Neural cell (in vitro differentiated cells): ENCODE measurements around the gene PSD2.

Experiments
- CTCF ChIP-seq: fragments of 450-650 bp; IDR thresholded peaks from 2 replicates; pipeline ENCODE4 v1.5.1; 2014; ENCODE audit warnings: antibody characterized with exemption, mild to moderate bottlenecking, moderate library complexity; ENCODE audit not compliant: poor library complexity, severe bottlenecking
- EZH2 ChIP-seq: fragments of 200-600, 300-800 bp; shearing (Covaris generic), sonication (generic); IDR thresholded peaks from 2 replicates; pipeline ENCODE4 v1.6.1; 2014; ENCODE audit warnings: antibody characterized with exemption, low read length, borderline replicate concordance, mild to moderate bottlenecking; ENCODE audit not compliant: insufficient read depth, poor library complexity, severe bottlenecking
- MXI1 ChIP-seq: fragments of 450-650 bp; conservative IDR thresholded peaks from 2 replicates; pipeline ENCODE4 v1.6.1; 2014; ENCODE audit warnings: antibody characterized with exemption, mild to moderate bottlenecking; ENCODE audit not compliant: poor library complexity, severe bottlenecking
- POLR2AphosphoS5 ChIP-seq: IDR thresholded peaks from 2 replicates; pipeline ENCODE4 v1.6.1; 2012
- RAD21 ChIP-seq: fragments of 450-650 bp; conservative IDR thresholded peaks from 2 replicates; pipeline ENCODE4 v1.6.1; 2014; ENCODE audit warnings: antibody characterized with exemption, mild to moderate bottlenecking, moderate library complexity
- SMC3 ChIP-seq: fragments of 450-650 bp; conservative IDR thresholded peaks from 2 replicates; pipeline ENCODE4 v1.6.1; 2014; ENCODE audit warnings: antibody characterized with exemption, mild to moderate bottlenecking, moderate library complexity; ENCODE audit not compliant: poor library complexity
- TAF1 ChIP-seq: IDR thresholded peaks from 2 replicates; pipeline ENCODE4 v1.6.1; 2012; ENCODE audit warnings: low read depth

DNA sequence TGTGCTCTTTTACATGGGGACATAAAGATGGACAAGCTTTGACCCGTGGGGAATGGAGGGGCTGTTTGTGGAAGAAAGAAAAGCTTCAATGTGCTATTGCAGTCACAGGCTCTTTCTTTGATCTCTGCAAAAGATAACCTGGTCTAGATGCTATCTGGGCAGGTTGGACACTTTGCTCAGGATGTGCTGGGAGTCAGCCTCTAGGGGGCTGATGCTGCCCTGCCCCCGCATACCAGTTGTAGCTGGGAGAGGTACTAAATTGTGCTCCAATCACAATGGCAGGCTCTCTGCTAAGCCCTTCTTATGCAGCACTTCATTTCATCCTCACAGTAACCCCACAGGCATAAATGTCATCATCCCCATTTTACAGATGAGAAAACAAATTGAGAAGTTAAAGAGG is 67.2 kb downstream of the PSD2 start:
- no peak for TF ChIP-seq CTCF
- no peak for TF ChIP-seq TAF1
- no peak for TF ChIP-seq RAD21
- TF ChIP-seq POLR2AphosphoS5: no peak
- no peak for TF ChIP-seq EZH2
- TF ChIP-seq SMC3: no peak
- TF ChIP-seq MXI1: no peak
